ENCODE data around the gene TSPAN18.

The TSPAN18 gene

GRCh38 chr11:44980533-44981427 lies 254.0 kb downstream of the TSPAN18 start:
- peaks cover 12% of the 10 kb centered on the region for H3K4me1 ChIP-seq (ENCODE audit: low read length)
- no peak overlapping the region for H3K4me2 ChIP-seq (ENCODE audit: low read length)
- no peaks in the 10 kb centered on the region for H3K9me3 ChIP-seq (ENCODE audit: insufficient read depth, low read length)
- H3K4me3 ChIP-seq (ENCODE audit: low read length): no peak overlapping the region
- TF ChIP-seq CTCF (IDR thresholded peaks at IDR 0.05; ENCODE audit: low read depth, low read length) (no peak), EZH2phosphoT487 (IDR thresholded peaks at IDR 0.05; ENCODE audit: low read depth) (no peak)
- H3K27ac ChIP-seq (ENCODE audit: low read length): no peak overlapping the region
- H3K9ac ChIP-seq (ENCODE audit: low read length): no peak overlapping the region
- H4K20me1 ChIP-seq (ENCODE audit: insufficient read depth, low read length): no peaks in the 10 kb centered on the region
- H2AFZ ChIP-seq (ENCODE audit: low read depth, low read length): no peak overlapping the region
- no peaks in the 10 kb centered on the region for H3K79me2 ChIP-seq (ENCODE audit: low read length)
- H3K36me3 ChIP-seq (replicated peaks; ENCODE audit: low read depth, low read length): no peaks in the 10 kb centered on the region
- no peaks in the 10 kb centered on the region for H3K27me3 ChIP-seq (ENCODE audit: low read depth, low read length)

Data from OCI-LY3 (cell line).